ENCODE results near the gene WBP11.
"Not testable (repeated sequence)": the region's sequence is repeated elsewhere in the genome, so short reads cannot be mapped to it uniquely, and the experiment has no call there.

WBP11 gene

GRCh38 chr12:14769969-14770495 lies 33.2 kb downstream of the WBP11 start:
- DNase-seq (ENCODE audit: low read depth): peak; percentile 70
- TF ChIP-seq, protein P1, sequence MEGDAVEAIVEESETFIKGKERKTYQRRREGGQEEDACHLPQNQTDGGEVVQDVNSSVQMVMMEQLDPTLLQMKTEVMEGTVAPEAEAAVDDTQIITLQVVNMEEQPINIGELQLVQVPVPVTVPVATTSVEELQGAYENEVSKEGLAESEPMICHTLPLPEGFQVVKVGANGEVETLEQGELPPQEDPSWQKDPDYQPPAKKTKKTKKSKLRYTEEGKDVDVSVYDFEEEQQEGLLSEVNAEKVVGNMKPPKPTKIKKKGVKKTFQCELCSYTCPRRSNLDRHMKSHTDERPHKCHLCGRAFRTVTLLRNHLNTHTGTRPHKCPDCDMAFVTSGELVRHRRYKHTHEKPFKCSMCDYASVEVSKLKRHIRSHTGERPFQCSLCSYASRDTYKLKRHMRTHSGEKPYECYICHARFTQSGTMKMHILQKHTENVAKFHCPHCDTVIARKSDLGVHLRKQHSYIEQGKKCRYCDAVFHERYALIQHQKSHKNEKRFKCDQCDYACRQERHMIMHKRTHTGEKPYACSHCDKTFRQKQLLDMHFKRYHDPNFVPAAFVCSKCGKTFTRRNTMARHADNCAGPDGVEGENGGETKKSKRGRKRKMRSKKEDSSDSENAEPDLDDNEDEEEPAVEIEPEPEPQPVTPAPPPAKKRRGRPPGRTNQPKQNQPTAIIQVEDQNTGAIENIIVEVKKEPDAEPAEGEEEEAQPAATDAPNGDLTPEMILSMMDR (conservative IDR thresholded peaks at IDR 0.05; ENCODE audit: low read depth, low read length): peak; percentile 75
- peak overlapping the region; percentile 86 for H3K4me3 ChIP-seq (ENCODE audit: low read depth, low read length)

- H3K4me3 ChIP-seq (ENCODE audit: low read depth, low read length): peak overlapping the region; percentile 86
- peak; percentile 34 for DNase-seq (ENCODE audit: low read depth)
- TF ChIP-seq, protein P1 (conservative IDR thresholded peaks at IDR 0.05; ENCODE audit: low read depth, low read length): peak; percentile 39
Measured at GRCh38 chr12:14769466-14769968, 33.8 kb downstream of the WBP11 start.

GRCh38 chr12:14768823-14769405 lies 34.4 kb downstream of the WBP11 start:
- peak; percentile 37 for DNase-seq (ENCODE audit: low read depth)
- TF ChIP-seq, protein P1 (conservative IDR thresholded peaks at IDR 0.05; ENCODE audit: low read depth, low read length): no peak
- peak overlapping the region; percentile 86 for H3K4me3 ChIP-seq (ENCODE audit: low read depth, low read length)

DNA sequence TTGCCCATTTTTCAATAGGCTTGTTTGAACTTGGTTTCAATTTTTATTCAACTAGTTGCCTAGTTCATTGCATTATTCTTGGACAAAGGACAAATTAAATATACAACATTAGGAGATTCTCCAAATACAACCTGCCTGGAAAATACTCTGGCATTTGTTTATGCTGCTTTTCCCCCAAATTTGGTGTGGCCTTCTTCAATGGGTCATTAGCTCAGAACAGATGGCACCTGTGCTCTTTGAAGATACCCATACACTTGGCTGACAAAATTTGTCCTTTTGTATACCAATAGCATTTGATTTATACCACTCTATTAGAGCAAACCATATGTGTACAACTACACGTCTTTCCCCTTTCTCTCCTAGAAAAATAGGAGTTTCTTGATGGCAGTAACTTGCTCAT lies 35.7 kb downstream of the WBP11 start:
- DNase-seq (ENCODE audit: low read depth): no peak
- TF ChIP-seq, protein P1 (conservative IDR thresholded peaks at IDR 0.05; ENCODE audit: low read depth, low read length): no peak

DNA sequence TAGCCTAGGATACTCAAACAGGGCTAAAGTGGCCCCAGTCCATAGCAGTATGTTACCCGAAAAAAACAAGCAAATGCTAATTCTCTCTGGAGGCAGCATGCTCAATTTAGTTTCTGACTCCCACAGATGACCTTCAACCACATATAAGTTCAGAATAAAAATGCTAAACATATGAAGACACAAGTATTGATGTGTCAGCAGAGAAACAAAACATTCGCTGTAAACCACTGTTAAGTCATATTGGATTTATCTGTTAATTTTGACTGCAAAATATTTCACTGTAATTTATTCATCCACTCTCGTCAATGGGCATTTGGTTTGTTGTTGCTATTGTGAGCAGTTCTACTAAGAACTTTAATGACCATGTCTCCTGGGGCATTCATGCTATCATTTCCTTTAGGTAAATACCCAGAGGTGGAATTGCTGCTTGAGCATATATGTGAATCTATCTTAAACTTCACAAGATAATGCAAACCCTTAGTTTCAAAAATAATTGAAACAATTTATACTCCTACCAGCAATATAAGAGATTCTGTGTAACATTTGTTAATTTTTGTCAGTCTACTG lies 36.5 kb downstream of the WBP11 start:
- no peak for DNase-seq (ENCODE audit: low read depth)
- H3K4me3 ChIP-seq (ENCODE audit: low read depth, low read length): no peak overlapping the region
- TF ChIP-seq, protein P1 (conservative IDR thresholded peaks at IDR 0.05; ENCODE audit: low read depth, low read length): no peak

More for the DNA sequence above, 35.7 kb downstream of the WBP11 start:
- no peak overlapping the region for H3K4me3 ChIP-seq (ENCODE audit: low read depth, low read length)

DNA sequence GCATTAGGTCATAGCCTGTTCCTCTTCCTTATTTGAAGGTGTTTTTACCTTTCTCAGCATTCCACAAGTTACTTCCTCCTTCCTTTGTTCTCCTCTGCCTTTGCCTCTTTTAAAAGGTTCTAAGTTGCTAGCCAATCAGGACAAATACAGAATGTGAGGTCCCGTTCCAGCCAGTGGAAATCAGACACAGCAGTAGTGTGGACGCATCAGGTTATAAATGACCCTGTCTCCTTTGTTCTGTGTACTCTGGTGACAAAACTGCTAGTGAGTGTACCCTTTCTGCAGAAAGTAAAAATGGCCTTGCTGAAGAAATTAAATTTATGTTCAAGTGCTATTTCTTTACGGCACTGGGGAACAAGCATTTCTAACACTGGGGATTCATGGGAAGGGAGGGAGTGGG lies 37.3 kb downstream of the WBP11 start:
- not testable (repeated sequence) for H3K4me3 ChIP-seq (ENCODE audit: low read depth, low read length); DNase-seq (ENCODE audit: low read depth)

DNA sequence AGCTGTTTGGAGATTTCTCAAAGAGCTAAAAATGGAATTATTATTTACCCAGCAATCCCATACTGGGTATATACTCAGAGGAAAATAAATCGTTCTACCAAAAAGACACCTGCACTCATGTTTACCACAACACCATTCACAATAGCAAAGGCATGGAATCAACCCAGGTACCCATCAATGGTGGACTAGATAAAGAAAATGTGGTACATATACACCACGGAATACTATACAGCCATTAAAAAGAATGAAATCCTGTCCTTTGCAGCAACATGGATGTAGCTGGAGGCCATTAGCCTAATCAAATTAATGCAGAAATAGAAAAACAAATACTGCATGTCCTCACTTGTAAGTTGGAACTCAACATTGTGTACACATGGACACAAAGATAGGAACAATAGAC lies 37.9 kb downstream of the WBP11 start:
- no peak overlapping the region for H3K4me3 ChIP-seq (ENCODE audit: low read depth, low read length)
- TF ChIP-seq, protein P1 (conservative IDR thresholded peaks at IDR 0.05; ENCODE audit: low read depth, low read length): no peak
- no peak for DNase-seq (ENCODE audit: low read depth)

GRCh38 chr12:14759711-14760280 lies 43.5 kb downstream of the WBP11 start:
- DNase-seq (ENCODE audit: low read depth): not testable (repeated sequence)

More at GRCh38 chr12:14759711-14760280, 43.5 kb downstream of the WBP11 start:
- not testable (repeated sequence) for H3K4me3 ChIP-seq (ENCODE audit: low read depth, low read length)

All from choroid plexus epithelial cell (primary cell).